Measurements from ENCODE around the gene KRT33A.
"Not testable (repeated sequence)": the region's sequence is repeated elsewhere in the genome, so short reads cannot be mapped to it uniquely, and the experiment has no call there.

KRT33A gene

GRCh38 chr17:41350381-41350878 is at the start of gene KRT33A:
TSS of gene KRT33A (minus strand) at chr17:41350828. CDS start at chr17:41350767, 61 bp downstream.
- DNase-seq = not testable (repeated sequence)

- no peak for DNase-seq
These were observed 46.5 kb upstream of the KRT33A start, which contains the start of gene KRT31 for GRCh38 chr17:41396996-41397660. TSS of gene KRT31 (minus strand) at chr17:41397608. CDS start at chr17:41397539, 69 bp downstream.

GRCh38 chr17:41396340-41396739 is 45.7 kb upstream of the KRT33A start:
- no peak for DNase-seq

- no peak for DNase-seq
These were observed 45.0 kb upstream of the KRT33A start for GRCh38 chr17:41395611-41396010.

DNA sequence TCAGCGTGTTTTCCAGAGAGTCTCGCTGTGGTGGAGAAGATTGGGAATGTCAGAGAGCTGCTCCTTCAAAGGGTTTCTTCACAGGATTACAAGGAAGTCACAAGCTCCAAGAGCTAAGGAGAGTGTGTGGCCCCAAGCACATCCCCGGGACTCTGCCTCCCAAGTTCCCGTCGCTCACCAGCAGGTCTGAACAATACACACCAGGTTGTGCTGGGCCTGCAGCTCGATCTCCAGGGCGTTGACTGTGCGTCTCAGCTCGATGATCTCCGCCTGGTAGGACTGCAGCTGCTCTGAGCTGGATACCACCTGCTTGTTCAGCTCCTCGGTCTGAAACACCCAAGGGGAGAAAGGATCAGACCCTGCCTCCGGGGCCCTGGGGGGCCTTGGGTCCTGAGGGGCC is 44.4 kb upstream of the KRT33A start:
- not testable (repeated sequence) for DNase-seq

DNA sequence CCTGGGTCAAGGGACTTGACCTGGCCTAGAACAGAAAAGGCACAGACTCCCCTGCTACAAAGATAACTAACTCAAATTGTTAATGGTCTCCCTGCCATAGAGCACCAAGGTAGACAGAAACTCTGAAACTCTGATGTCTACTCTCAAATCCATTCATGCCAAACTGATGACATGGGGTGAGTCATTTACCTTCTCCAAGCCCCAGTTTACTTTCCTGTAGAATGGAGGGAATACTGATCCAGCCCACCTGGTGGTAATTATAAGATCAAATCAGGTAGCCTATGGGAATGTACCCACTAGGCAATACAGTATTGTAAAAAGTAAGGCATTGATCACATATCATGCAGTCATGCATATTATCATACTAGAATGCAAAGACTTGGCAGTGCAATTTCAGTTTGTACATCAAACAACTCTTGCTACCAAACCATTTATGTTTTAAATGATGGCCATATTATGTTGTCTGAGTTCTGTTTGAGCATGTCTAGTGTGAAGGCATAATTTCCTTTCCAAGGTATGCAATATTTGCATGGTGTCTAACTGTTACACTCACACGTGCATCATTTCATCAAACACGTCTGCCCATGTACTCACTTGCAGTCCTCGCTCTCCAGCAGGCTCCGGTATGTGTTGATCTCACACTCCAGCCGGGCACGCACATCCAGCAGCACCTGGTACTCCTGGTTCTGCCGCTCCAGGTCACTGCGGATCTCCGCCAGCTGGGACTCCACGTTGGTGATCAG is 43.8 kb upstream of the KRT33A start:
- no peak for DNase-seq

DNA sequence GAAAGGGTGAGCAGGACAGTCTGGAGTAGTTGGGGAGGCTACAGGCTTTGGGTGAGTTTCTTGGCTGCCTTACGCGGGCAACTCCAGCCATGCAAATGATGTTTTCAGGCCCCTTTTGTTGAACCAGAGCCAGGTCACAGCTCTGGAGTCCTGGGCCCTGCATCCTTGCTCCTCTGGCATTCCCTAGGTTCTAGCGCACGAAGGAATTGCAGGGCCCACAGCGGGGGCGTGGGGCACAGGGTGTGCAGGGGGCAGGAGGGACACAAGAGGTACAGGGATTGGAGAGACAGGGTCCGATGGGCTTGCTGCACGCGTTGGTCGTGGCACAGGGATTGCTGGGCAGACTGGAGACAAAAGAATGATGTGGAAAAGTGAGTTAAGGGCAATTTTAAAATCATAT is 43.2 kb upstream of the KRT33A start:
- DNase-seq = no peak

- no peak for DNase-seq
These were observed 42.7 kb upstream of the KRT33A start for GRCh38 chr17:41393294-41393693.

DNA sequence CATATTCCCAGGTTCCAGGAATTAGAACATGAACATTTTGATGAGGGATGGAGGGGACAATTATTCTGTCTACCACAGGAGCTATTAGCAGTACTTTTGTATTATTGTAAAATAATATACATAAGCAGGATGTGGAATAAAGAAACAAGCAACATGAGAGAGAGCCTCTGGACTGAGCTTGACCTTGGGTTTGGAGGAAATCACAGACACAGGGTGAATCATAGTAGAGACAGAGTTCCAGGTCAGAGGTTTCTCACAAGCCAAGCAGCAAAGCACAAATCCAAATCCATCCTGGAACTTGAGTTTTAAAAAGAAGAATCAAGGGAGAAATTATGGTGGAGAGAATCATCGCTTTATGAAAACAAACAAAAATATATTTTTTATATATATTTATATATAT is 41.6 kb upstream of the KRT33A start:
- DNase-seq = no peak

DNA sequence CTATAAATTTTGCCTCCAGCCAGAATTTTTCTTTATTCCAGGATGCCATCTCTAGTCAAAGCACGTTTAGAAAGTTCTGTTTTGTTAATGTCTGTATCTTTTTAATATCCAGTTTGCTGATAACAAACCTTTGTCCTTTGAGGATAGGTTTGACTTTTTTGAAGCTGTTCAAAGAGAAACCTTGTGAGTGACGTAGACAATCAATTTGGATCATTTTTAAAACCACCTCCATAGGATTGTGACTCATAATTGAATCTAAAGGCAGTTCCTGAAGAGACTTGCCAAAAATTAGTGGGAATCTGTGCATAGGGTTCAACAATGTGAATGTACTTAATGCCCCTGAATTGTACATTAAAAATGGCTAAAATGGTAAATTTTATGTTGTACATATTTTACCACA is 40.9 kb upstream of the KRT33A start:
- DNase-seq = no peak

DNA sequence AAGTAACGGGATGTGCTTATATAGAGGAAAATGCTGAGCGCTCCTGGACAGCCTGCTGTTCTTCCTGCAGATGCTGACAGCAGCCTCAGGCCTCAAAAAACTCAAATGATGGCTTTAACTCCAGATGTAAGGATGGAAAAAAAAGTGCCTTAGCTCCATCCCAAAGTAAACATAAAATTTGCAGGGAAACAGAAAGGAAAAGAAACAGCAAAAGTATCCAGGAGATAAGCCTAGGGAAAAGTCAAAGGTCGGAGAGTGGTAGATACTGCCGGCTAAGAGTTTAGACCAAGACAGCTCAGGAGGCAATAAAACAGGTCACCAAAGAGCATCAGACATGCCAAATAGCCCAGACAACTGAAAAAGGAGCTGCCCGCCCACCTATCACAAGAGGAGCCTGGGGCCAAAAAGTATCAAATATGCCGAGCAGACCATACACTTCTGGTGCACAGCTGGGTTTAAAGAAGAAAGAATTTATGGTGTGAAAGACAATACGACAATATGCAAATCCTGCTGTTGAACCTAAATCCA is 39.8 kb upstream of the KRT33A start:
- DNase-seq = no peak

DNA sequence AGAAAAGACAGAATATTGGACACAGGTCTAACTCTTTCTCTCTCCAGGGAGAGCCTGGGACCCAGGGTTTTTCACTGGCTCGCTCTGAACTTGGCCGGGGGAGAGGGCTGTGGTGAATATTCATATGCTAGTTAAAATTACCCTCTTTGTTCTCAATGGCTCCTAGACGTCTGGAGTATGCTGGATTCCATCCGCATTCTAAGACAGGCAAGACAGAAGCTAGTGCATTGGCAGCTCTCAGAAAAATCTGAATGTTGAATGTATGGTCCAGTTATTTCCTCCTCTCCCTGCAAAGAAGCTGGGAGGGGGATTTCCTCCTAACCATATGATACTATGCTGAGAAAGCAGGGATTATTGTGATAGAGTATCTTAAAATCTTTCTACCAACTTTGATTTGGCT is 37.0 kb upstream of the KRT33A start:
- no peak for DNase-seq

- no peak for DNase-seq
These were observed 35.6 kb upstream of the KRT33A start for GRCh38 chr17:41386227-41386626.

GRCh38 chr17:41383690-41384089 is 33.1 kb upstream of the KRT33A start:
- no peak for DNase-seq

- no peak for DNase-seq
These were observed 31.8 kb upstream of the KRT33A start for GRCh38 chr17:41382394-41382793.

DNA sequence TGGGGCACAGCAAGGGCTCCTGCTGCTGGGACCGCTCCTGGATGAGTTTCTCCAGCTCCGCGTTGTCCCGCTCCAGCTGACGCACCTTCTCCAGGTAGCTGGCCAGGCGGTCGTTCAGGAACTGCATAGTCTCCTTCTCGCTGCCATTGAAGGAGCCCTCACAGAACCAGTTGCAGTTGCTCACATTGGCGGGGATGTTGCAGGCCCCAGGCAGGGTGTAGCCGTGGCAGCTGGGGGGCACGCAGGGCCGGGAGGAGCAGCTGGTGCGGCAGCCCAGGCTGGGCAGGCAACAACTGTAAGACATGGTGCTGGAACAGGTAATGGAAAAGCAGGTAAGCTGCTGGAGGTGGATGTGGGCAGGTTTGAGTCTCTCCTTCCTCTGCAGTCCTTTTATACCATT is 31.3 kb upstream of the KRT33A start, which contains the start of gene KRT34:
Gene KRT34, minus strand, starts transcription at position 364 of the 400 bp plus-strand sequence. Its CDS starts 60 bp downstream, at position 304.
- not testable (repeated sequence) for DNase-seq

DNA sequence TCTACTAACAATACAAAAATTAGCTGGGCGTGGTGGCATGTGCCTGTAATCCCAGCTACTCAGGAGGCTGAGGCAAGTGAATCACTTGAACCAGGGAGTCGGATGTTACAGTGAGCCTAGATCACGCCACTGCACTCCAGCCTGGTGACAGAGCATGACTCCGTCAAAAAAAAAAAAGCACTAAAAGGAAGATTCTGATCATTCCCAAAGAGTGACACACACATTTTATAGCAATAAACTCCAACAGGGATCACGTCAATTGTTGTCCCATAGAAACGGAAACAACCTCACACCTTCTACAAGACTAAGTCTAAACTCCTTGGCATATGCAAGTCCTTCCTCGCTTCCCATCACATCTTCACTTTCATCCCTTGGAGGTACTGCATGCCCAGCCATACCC is 29.5 kb upstream of the KRT33A start:
- DNase-seq = not testable (repeated sequence)

- DNase-seq = no peak
These were observed 26.9 kb upstream of the KRT33A start for GRCh38 chr17:41377546-41377945.

DNA sequence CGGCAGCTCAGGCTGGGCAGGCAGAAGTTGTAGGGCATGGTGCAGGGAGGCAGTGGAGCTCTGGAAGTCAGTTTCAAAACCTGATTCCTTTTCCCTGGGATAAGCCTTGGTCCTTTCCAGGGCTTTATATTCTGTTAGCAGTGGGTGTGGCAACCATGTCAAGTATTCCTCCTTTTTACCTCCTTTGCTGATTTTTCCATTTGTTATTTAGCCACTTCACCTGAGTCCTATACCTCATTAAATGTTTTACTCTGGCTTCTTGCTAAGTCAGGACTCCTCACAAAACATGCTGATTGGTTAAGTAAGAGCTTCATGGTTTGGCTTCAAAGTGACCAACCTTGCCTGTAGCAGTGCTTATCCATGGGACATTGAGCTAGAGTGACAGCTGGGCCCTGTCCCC is 19.1 kb upstream of the KRT33A start, which contains the start of gene KRT33B:
Gene KRT33B, minus strand, starts transcription at position 101 of the 400 bp plus-strand sequence. Its CDS starts 63 bp downstream, at position 38.
- DNase-seq = no peak

GRCh38 chr17:41369023-41369422 is 18.4 kb upstream of the KRT33A start:
- no peak for DNase-seq

DNA sequence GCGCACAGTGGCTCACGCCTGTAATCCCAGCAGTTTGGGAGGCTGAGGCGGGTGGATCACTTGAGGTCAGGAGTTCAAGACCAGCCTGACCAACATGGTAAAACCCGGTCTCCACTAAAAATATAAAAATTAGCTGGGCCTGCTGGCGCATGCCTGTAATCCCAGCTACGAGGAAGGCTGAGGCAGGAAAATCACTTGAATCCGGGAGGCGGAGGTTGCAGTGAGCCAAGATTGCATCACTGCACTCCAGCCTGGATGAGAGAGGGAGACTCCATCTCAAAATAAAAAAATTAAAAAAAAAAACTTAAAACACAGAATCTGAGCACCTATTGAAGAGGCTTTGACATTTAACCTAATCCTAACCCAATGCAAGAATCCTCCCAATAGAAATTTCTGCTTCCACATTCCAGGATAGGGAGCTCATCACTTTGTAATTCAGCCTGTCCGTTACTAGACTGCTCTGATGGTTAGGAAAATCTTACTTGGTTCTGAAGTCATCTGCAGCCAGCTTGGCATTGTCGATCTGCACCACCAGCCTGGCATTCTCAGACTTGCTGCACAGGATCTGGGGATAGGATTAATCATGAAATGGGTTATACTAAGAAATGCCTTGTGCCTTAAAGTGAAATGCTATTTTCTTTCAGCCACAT is 16.9 kb upstream of the KRT33A start:
- no peak for DNase-seq

GRCh38 chr17:41366070-41366469 is 15.4 kb upstream of the KRT33A start:
- no peak for DNase-seq

GRCh38 chr17:41363881-41364280 is 13.3 kb upstream of the KRT33A start:
- DNase-seq = no peak
